Measurements from ENCODE around the gene GRK5.

DNA sequence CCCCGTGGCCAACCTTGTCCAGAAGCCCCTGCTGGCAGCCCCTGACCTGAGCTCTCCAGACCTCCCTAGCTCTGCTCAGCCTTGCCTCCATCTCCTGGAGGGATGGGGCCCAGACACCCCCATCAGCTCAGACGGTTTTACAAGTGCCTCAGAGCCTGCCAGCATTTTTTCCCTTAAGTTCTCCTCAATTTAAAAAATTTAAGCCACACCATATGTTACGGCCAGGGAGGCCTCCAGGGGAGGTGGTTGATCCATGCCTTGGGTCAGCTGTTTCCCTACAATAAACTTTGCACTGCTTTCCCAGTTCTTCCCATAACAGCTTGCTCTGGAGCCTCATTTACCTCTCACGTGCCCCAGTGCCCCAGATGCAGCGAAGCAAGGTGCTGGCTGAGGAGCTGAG lies 191.6 kb downstream of the GRK5 start:
- TF ChIP-seq GATA3 (IDR thresholded peaks at IDR 0.05; ENCODE audit: low read depth, low read length) (no peak), GATA2 (IDR thresholded peaks at IDR 0.05; ENCODE audit: low read depth, low read length) (no peak)

Data from SH-SY5Y (cell line).